Esophagus muscularis mucosa (tissue), 3 donors: ENCODE data around the gene RMND5B.

Experiments
- CTCF ChIP-seq, 3 experiments: fragments of 200-600 bp in 2 of 3; fragments of 450-650 bp in 1 of 3; sonication (generic) in 2 of 3; IDR thresholded peaks; one replicate each; pipeline ENCODE4 v1.5.1; 2017 to 2019; ENCODE audit warnings: antibody characterized with exemption in 3 of 3, mild to moderate bottlenecking in 2 of 3, moderate library complexity in 1 of 3
- POLR2A ChIP-seq: fragments of 450-650 bp; IDR thresholded peaks from one replicate; pipeline ENCODE4 v1.6.1; 2017; ENCODE audit warnings: antibody characterized with exemption, moderate library complexity, mild to moderate bottlenecking, low read depth

- TF ChIP-seq POLR2A (no peak), CTCF (IDR thresholded peaks at IDR 0.05) (no peak)
These were observed 14.5 kb upstream of the RMND5B start for GRCh38 chr5:178116143-178116885.
